ENCODE measurements around the gene DISP3. TPM values are rescaled to one million over a fixed set of nuclear protein-coding genes. Genes with fewer than 3 reads are reported as not detected.

Gene DISP3
- total RNA-seq, 1 donor from 2014 or later, result 4.7 TPM

DNA sequence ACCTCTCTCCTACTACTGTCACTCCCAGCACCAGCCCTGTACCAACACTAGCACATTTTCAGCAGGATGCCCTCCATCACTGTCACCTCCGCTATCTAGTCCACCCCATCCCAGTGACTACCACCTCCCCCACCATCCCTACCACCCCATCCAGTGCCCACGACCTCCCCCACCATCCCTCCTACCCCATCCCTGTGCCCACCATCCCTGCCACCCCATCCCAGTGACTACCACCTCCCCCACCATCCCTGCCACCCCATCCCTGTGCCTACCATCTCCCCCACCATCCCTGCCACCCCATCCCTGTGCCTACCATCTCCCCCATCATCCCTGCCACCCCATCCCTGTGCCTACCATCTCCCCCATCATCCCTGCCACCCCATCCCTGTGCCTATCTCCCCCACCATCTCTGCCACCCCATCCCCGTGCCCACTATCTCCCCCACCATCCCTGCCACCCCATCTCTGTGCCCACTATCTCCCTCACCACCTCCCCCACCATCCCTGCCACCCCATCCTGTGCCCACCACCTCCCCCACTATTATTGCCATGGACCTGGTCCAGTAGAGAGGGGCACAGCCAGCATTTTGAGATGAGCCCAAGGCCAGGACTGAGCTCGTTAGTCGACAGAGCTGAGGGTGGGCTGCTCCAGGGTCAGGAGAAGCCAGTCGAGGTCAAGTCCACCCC is 45.7 kb downstream of the DISP3 start:
- Mint-ChIP-seq H3K9me3 (no peaks in the 10 kb centered on the region), H3K4me3 (no peak overlapping the region), H3K27me3 (no peaks in the 10 kb centered on the region), H3K4me1 (ENCODE audit: unreplicated experiment) (no peaks in the 10 kb centered on the region), H3K27ac (no peak overlapping the region), H3K36me3 (no peaks in the 10 kb centered on the region)
- DNase-seq (ENCODE audit: extremely low spot score, unreplicated experiment), result no peak
- no peak for TF ChIP-seq CTCF (conservative IDR thresholded peaks at IDR 0.05)

- Mint-ChIP-seq H3K27ac (no peak overlapping the region), H3K27me3 (no peaks in the 10 kb centered on the region), H3K4me3 (no peak overlapping the region), H3K4me1 (ENCODE audit: unreplicated experiment) (no peaks in the 10 kb centered on the region), H3K36me3 (no peaks in the 10 kb centered on the region), H3K9me3 (no peaks in the 10 kb centered on the region)
- no peak for TF ChIP-seq CTCF (conservative IDR thresholded peaks at IDR 0.05)
- DNase-seq (ENCODE audit: extremely low spot score, unreplicated experiment), result no peak
Measured at GRCh38 chr1:11525151-11525505, 46.2 kb downstream of the DISP3 start.

DNA sequence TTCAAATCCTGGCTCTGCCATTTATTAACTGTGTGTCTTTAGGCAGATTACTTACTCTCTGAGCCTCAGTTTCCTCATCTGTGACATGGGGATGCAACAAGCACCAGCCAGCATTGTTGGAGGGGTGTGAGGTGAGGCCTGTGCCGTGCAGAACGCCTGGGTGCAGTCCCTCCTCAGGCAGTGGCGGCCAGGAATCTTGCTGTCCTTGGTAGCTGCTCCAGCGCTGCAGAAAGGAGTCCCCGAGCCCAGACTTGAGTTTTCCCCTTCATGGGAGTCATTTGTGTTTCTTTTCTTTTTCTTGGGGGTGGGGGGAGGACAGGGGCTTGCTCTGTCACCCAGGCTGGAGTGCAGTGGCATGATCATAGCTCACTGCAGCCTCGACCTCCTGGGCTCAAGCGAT is 46.6 kb downstream of the DISP3 start:
- no peaks in the 10 kb centered on the region for H3K36me3 Mint-ChIP-seq
- no peak overlapping the region for H3K27ac Mint-ChIP-seq
- DNase-seq (ENCODE audit: extremely low spot score, unreplicated experiment), result no peak
- no peaks in the 10 kb centered on the region for H3K27me3 Mint-ChIP-seq
- H3K4me1 Mint-ChIP-seq (ENCODE audit: unreplicated experiment), result no peaks in the 10 kb centered on the region
- H3K9me3 Mint-ChIP-seq, result no peaks in the 10 kb centered on the region
- no peak overlapping the region for H3K4me3 Mint-ChIP-seq
- no peak for TF ChIP-seq CTCF (conservative IDR thresholded peaks at IDR 0.05)

DNA sequence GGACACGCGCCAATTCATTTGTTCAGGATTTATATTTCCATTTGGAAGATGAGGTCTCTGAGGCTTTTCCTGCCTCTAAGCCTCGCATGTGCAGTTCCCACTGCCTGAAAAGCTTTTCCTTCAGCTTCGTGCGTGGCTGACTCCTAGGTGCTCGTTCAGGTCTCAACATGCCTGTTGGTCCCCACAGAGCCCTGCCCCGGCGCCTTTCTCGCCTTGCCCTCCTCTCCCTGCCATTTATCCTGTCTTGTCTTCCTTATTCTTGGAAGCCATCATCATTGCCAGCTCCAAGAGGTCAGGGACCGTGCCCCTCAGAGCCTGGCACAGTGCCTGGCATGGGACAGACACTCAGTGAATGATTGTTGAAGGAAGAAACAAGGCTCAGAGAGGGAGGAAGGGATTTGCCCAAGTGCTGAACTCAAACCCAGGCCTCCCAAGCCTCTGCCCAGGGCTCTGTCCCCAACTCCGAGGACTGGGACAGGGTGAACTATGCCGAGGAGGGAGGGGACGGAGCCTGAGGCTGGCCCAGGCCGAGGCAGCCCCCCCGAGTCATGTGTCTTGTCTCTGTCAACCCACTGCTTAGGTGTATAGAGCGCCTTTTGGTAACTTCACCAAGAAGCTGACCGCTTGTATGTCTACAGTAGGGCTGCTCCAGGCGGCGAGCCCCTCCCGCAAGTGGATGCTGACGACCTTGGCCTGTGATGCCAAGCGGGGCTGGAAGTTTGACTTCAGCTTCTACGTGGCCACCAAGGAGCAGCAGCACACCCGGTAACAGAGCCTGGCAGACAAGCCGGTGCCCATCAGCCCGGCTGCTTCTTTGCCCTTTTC is 47.3 kb downstream of the DISP3 start:
- Mint-ChIP-seq H3K4me3 (no peak overlapping the region), H3K9me3 (no peaks in the 10 kb centered on the region), H3K36me3 (no peaks in the 10 kb centered on the region), H3K4me1 (ENCODE audit: unreplicated experiment) (no peaks in the 10 kb centered on the region), H3K27me3 (no peaks in the 10 kb centered on the region), H3K27ac (no peak overlapping the region)
- TF ChIP-seq CTCF (conservative IDR thresholded peaks at IDR 0.05), result no peak
- peak; percentile 60 for DNase-seq (ENCODE audit: extremely low spot score, unreplicated experiment)

- H3K27me3 Mint-ChIP-seq, result no peaks in the 10 kb centered on the region
- DNase-seq (ENCODE audit: extremely low spot score, unreplicated experiment), result peak; percentile 50
- H3K36me3 Mint-ChIP-seq, result no peaks in the 10 kb centered on the region
Measured at GRCh38 chr1:11527541-11528452, 48.8 kb downstream of the DISP3 start.

More at GRCh38 chr1:11527541-11528452, 48.8 kb downstream of the DISP3 start:
- TF ChIP-seq CTCF (conservative IDR thresholded peaks at IDR 0.05), result no peak
- Mint-ChIP-seq H3K9me3 (no peaks in the 10 kb centered on the region), H3K4me3 (no peak overlapping the region), H3K27ac (no peak overlapping the region), H3K4me1 (ENCODE audit: unreplicated experiment) (no peaks in the 10 kb centered on the region)
